B cell (primary cell): ENCODE data around the gene SUCLG2. TPM values are rescaled to one million over a fixed set of nuclear protein-coding genes. Genes with fewer than 3 reads are reported as not detected.

Experiments used
- ATAC-seq: fragments of 200-7000 bp; cut with Tn5 transposase; one replicate; pipeline ENCODE4 v1.10.0; 2021; ENCODE audit warnings: low read depth, mild to moderate bottlenecking, moderate number of reproducible peaks, moderate library complexity
- CTCF ChIA-PET: fragments of 350-600 bp; sonication (Branson Sonifier 250); formaldehyde crosslinking; loops from one replicate; lab custom pipeline; 2021; ENCODE audit warnings: antibody characterized with exemption, inconsistent platforms; lab: Charles Lee
- POLR2A ChIA-PET: fragments of 350-600 bp; sonication (Branson Sonifier 250); formaldehyde crosslinking; loops from one replicate; lab custom pipeline; 2021; ENCODE audit warnings: antibody characterized with exemption; lab: Charles Lee
- DNase-seq: peaks from one replicate; pipeline ENCODE4 v3.0.0; 2013
- H2AFZ ChIP-seq: 2 replicates; pipeline ENCODE4 v1.6.1; 2012; ENCODE audit warnings: mild to moderate bottlenecking, low read depth, low read length; ENCODE audit not compliant: insufficient read depth, poor library complexity, severe bottlenecking
- H3K27ac ChIP-seq, 2 donors: 1 replicate in 1 of 2; 2 replicates in 1 of 2; pipeline ENCODE4 v1.5.1; 2012 to 2013; ENCODE audit warnings: low read length in 2 of 2, mild to moderate bottlenecking in 2 of 2, moderate library complexity in 1 of 2
- H3K27me3 ChIP-seq, 4 experiments: fragments of 200-600 bp in 1 of 4; sonication (generic) in 1 of 4; replicated peaks in 1 of 4; 1 replicate in 2 of 4; 2 replicates in 2 of 4; pipeline versions ENCODE4 v1.6.1 to v1.7.0; 2013 to 2016; ENCODE audit warnings: low read length in 3 of 4, mild to moderate bottlenecking in 2 of 4, mixed read lengths in 1 of 4, moderate library complexity in 1 of 4; ENCODE audit not compliant: insufficient read depth in 4 of 4, control insufficient read depth in 3 of 4; ENCODE audit errors: control extremely low read depth in 1 of 4
- H3K36me3 ChIP-seq, 2 experiments: replicated peaks in 1 of 2; 1 replicate in 1 of 2; 2 replicates in 1 of 2; pipeline versions ENCODE4 v1.6.1 to v1.7.1; 2013; ENCODE audit warnings: low read length in 1 of 2; ENCODE audit not compliant: insufficient read depth in 2 of 2, control insufficient read depth in 1 of 2; ENCODE audit errors: control extremely low read depth in 1 of 2, extremely low read depth in 1 of 2
- H3K4me1 ChIP-seq, 2 donors: fragments of 200-600 bp in 1 of 2; sonication (generic) in 1 of 2; 1 replicate in 1 of 2; 2 replicates in 1 of 2; pipeline versions ENCODE4 v1.5.1 to v1.6.1; 2013 to 2017; ENCODE audit warnings: low read length in 2 of 2; ENCODE audit not compliant: control insufficient read depth in 2 of 2, insufficient read depth in 2 of 2
- H3K4me2 ChIP-seq: replicated peaks from 2 replicates; pipeline ENCODE3; 2012; ENCODE audit warnings: mild to moderate bottlenecking, low read depth, low read length; ENCODE audit not compliant: poor library complexity, severe bottlenecking
- H3K4me3 ChIP-seq, 5 experiments: fragments of 200-600 bp in 1 of 5; sonication (generic) in 1 of 5; 1 replicate in 3 of 5; 2 replicates in 2 of 5; pipeline versions ENCODE4 v1.5.1 to v1.7.0; 2011 to 2016; ENCODE audit warnings: low read length in 4 of 5, mild to moderate bottlenecking in 4 of 5, low read depth in 2 of 5, control low read depth in 1 of 5, moderate library complexity in 1 of 5; ENCODE audit not compliant: insufficient read depth in 1 of 5; ENCODE audit errors: control extremely low read depth in 1 of 5, extremely low read depth in 1 of 5
- H3K79me2 ChIP-seq: fragments of 200-600 bp; sonication (generic); one replicate; pipeline ENCODE4 v1.6.0; 2016; ENCODE audit warnings: low read length; ENCODE audit not compliant: control insufficient read depth, insufficient read depth
- H3K9ac ChIP-seq: fragments of 200-600 bp; sonication (generic); 2 replicates; pipeline ENCODE4 v1.6.1; 2017; ENCODE audit warnings: mild to moderate bottlenecking, low read length, moderate library complexity
- H3K9me3 ChIP-seq, 3 donors: one replicate each; pipeline versions ENCODE4 v1.6.1 to v1.7.1; 2013; ENCODE audit warnings: low read length in 2 of 3; ENCODE audit not compliant: control insufficient read depth in 2 of 3, insufficient read depth in 1 of 3; ENCODE audit errors: control extremely low read depth in 1 of 3
- H4K20me1 ChIP-seq: 2 replicates; pipeline ENCODE4 v1.6.0; 2012; ENCODE audit warnings: mild to moderate bottlenecking, low read length; ENCODE audit not compliant: insufficient read depth, control insufficient read depth, poor library complexity, severe bottlenecking
- H3K27ac Mint-ChIP-seq: one replicate; pipeline ENCODE4 v1.8.0; 2021; ENCODE audit warnings: mixed read lengths
- H3K27me3 Mint-ChIP-seq: one replicate; pipeline ENCODE4 v1.8.0; 2021; ENCODE audit warnings: mixed read lengths
- H3K4me1 Mint-ChIP-seq: one replicate; pipeline ENCODE4 v1.8.0; 2021; ENCODE audit warnings: mixed read lengths
- H3K4me3 Mint-ChIP-seq: one replicate; pipeline ENCODE4 v1.8.0; 2021; ENCODE audit warnings: mixed read lengths
- H3K9me3 Mint-ChIP-seq: one replicate; pipeline ENCODE4 v1.8.0; 2022; ENCODE audit warnings: mixed read lengths; ENCODE audit not compliant: insufficient read depth
- CTCF ChIP-seq: fragments of 200-600 bp; IDR thresholded peaks from one replicate; pipeline ENCODE4 v1.8.0; 2022; ENCODE audit warnings: antibody characterized with exemption, mild to moderate bottlenecking
- EZH2 ChIP-seq: IDR thresholded peaks from 2 replicates; pipeline ENCODE4 v1.6.1; 2012; ENCODE audit warnings: borderline replicate concordance, low read depth, mild to moderate bottlenecking, moderate library complexity, low read length; ENCODE audit not compliant: insufficient read depth, poor library complexity, severe bottlenecking
- WGBS: methylation state at CpG from one replicate; pipeline ENCODE4 v1.1.5; 2013; ENCODE audit warnings: missing lambda C conversion rate; ENCODE audit not compliant: insufficient coverage; 5-methylcytosine and 5-hydroxymethylcytosine counted together
- intact Hi-C: fragments of 100-400 bp; cut with micrococcal nuclease; formaldehyde crosslinking; loops from one replicate; pipeline ENCODE4 v1.10.0; 2022
- polyA minus RNA-seq: library from RNA; depleted of rRNA, polyadenylated mRNA; stranded (reverse); fragments of >200 nt; gene quantifications from 2 replicates; pipeline ENCODE4 v1.2.3, GENCODE V29; 2012
- polyA plus RNA-seq: library from polyadenylated mRNA; depleted of rRNA; stranded (reverse); fragments of >200 nt; gene quantifications from 2 replicates; pipeline ENCODE4 v1.2.3, GENCODE V29; 2012
- total RNA-seq, 2 donors: library from RNA; stranded (reverse); fragments of 120-200 nt in 1 of 2; gene quantifications; 1 replicate in 1 of 2; 2 replicates in 1 of 2; pipeline versions ENCODE4 v1.2.3 to v1.2.4, GENCODE V29; 2013 to 2022

SUCLG2 gene
- total RNA-seq (35.8 and 38.4 TPM in 2 replicates), polyA plus RNA-seq (9.1 and 11.6 TPM in 2 replicates), polyA minus RNA-seq (19.5 and 23.7 TPM in 2 replicates)
- total RNA-seq (2013) = 54.0 TPM

- CTCF ChIA-PET = interaction anchor here (1.0 to 1.5 kb wide), 5 partner anchors 10 to 606 kb away, joined by 3 to 7 read pairs (median 3); no protein-coding TSS in a partner anchor
- Mint-ChIP-seq H3K4me1 (peaks cover 64% of the 10 kb centered on the region), H3K27me3 (no peaks in the 10 kb centered on the region), H3K27ac (peak within 1 kb of the TSS; percentile 93), H3K9me3 (no peaks in the 10 kb centered on the region), H3K4me3 (peak within 1 kb of the TSS; percentile 95)
- ATAC-seq (peak; percentile 81), DNase-seq (peak; percentile 83)
- peaks cover 46 to 49% of the 10 kb centered on the region in 2 donors for H3K4me1 ChIP-seq
- peaks cover 0 to 4% (median 0%) of the 10 kb centered on the region in 3 donors for H3K9me3 ChIP-seq
- H3K27me3 ChIP-seq = no peaks in the 10 kb centered on the region
- H3K36me3 ChIP-seq = no peaks in the 10 kb centered on the region
- intact Hi-C loops = loop anchor here (1.0 kb wide), 1 partner anchor 31 kb away; no protein-coding TSS in a partner anchor
- peak within 1 kb of the TSS; percentile 67 to 90 (median 76) for H3K4me3 ChIP-seq
- peak within 1 kb of the TSS; percentile 84 to 88 for H3K27ac ChIP-seq
- WGBS = under 1% methylated on average over 66 of the region's 66 CpGs
- no peak for TF ChIP-seq CTCF
- H3K4me2 ChIP-seq = peak within 1 kb of the TSS; percentile 93
- peaks cover 5% of the 10 kb centered on the region for H4K20me1 ChIP-seq
- peak within 1 kb of the TSS; percentile 80 for H3K9ac ChIP-seq
- POLR2A ChIA-PET = interaction anchor here (0.6 to 1.7 kb wide), 5 partner anchors 19 to 1434 kb away, joined by 3 to 9 read pairs (median 3); partner anchors contain the start of genes KBTBD8 and SLC25A26
- peaks cover 50% of the 10 kb centered on the region for H3K79me2 ChIP-seq
- H2AFZ ChIP-seq = peak within 1 kb of the TSS; percentile 92
These were observed at the start of gene SUCLG2 for GRCh38 chr3:67654099-67654843. TSS of gene SUCLG2 (minus strand) at chr3:67654612. CDS start at chr3:67654586, 26 bp downstream.

- Histone ChIP-seq H2AFZ (no peak overlapping the region), H3K4me3 (no peak overlapping the region), H3K4me1 (peaks cover 6% of the 10 kb centered on the region in 2 donors), H3K9me3 (no peaks in the 10 kb centered on the region), H3K79me2 (no peaks in the 10 kb centered on the region), H3K27me3 (no peaks in the 10 kb centered on the region), H3K4me2 (no peak overlapping the region), H3K27ac (no peak overlapping the region), H3K9ac (no peak overlapping the region), H3K36me3 (no peaks in the 10 kb centered on the region), H4K20me1 (no peaks in the 10 kb centered on the region)
- intact Hi-C loops = loop anchor here (5.0 kb wide), 1 partner anchor 318 kb away; no protein-coding TSS in a partner anchor
- Mint-ChIP-seq H3K4me3 (no peak overlapping the region), H3K27ac (no peak overlapping the region), H3K27me3 (no peaks in the 10 kb centered on the region), H3K4me1 (peaks cover 8% of the 10 kb centered on the region), H3K9me3 (no peaks in the 10 kb centered on the region)
- POLR2A ChIA-PET = no interaction called here
- CTCF ChIA-PET = no interaction called here
- 93% methylated on average over 4 of the region's 4 CpGs for WGBS
- DNase-seq (no peak), ATAC-seq (no peak)
- TF ChIP-seq EZH2 (no peak), CTCF (no peak)
These were observed 46.2 kb upstream of the SUCLG2 start for GRCh38 chr3:67700596-67700995.
